H9 (cell line): ENCODE data around the gene TRIM54. TPM values are rescaled to one million over a fixed set of nuclear protein-coding genes. Genes with fewer than 3 reads are reported as not detected.

Experiments used
- DNase-seq: peaks from one replicate; pipeline ENCODE4 v3.0.0-alpha.2; 2017
- H2AFZ ChIP-seq: one replicate; pipeline ENCODE4 v1.6.1; 2013; ENCODE audit warnings: mild to moderate bottlenecking, low read length, control low read depth, moderate library complexity
- H2AK5ac ChIP-seq: 2 replicates; pipeline ENCODE4 v1.6.1; 2013; ENCODE audit warnings: low read length, control low read depth, mixed read lengths; ENCODE audit not compliant: insufficient read length
- H2BK120ac ChIP-seq: one replicate; pipeline ENCODE4 v1.6.1; 2013; ENCODE audit warnings: low read depth, mild to moderate bottlenecking, low read length, control low read depth, inconsistent platforms; ENCODE audit not compliant: poor library complexity, severe bottlenecking
- H2BK12ac ChIP-seq: 2 replicates; pipeline ENCODE4 v1.6.1; 2013; ENCODE audit warnings: low read length, control low read depth, mixed read lengths, low read depth; ENCODE audit not compliant: insufficient read length
- H2BK15ac ChIP-seq: 2 replicates; pipeline ENCODE4 v1.6.1; 2013; ENCODE audit warnings: low read depth, low read length, control low read depth
- H2BK20ac ChIP-seq: one replicate; pipeline ENCODE4 v1.6.1; 2013; ENCODE audit warnings: low read depth, mild to moderate bottlenecking, low read length, control low read depth, inconsistent platforms; ENCODE audit not compliant: poor library complexity, severe bottlenecking
- H2BK5ac ChIP-seq: 2 replicates; pipeline ENCODE4 v1.6.1; 2013; ENCODE audit warnings: low read length, control low read depth, mixed read lengths; ENCODE audit not compliant: insufficient read length
- H3K14ac ChIP-seq: 2 replicates; pipeline ENCODE4 v1.6.1; 2013; ENCODE audit warnings: low read length, control low read depth; ENCODE audit not compliant: insufficient read depth
- H3K18ac ChIP-seq: 2 replicates; pipeline ENCODE4 v1.6.1; 2013; ENCODE audit warnings: low read depth, mild to moderate bottlenecking, mixed read lengths, low read length, control low read depth; ENCODE audit not compliant: insufficient read length
- H3K23ac ChIP-seq: 2 replicates; pipeline ENCODE4 v1.6.1; 2013; ENCODE audit warnings: low read length, control low read depth, mixed read lengths, low read depth; ENCODE audit not compliant: insufficient read length
- H3K23me2 ChIP-seq: 2 replicates; pipeline ENCODE4 v1.6.1; 2013; ENCODE audit warnings: low read depth, mild to moderate bottlenecking, mixed read lengths, low read length, control low read depth; ENCODE audit not compliant: insufficient read length, poor library complexity, severe bottlenecking
- H3K27ac ChIP-seq: 2 replicates; pipeline ENCODE4 v1.5.1; 2013; ENCODE audit warnings: low read length, control low read depth, mixed read lengths, low read depth; ENCODE audit not compliant: insufficient read length
- H3K27me3 ChIP-seq: 2 replicates; pipeline ENCODE4 v1.6.1; 2013; ENCODE audit warnings: low read length, control low read depth, inconsistent platforms; ENCODE audit not compliant: insufficient read depth
- H3K4ac ChIP-seq: 2 replicates; pipeline ENCODE4 v1.6.1; 2013; ENCODE audit warnings: low read depth, mild to moderate bottlenecking, control low read depth, inconsistent platforms, low read length, moderate library complexity
- H3K4me1 ChIP-seq: 2 replicates; pipeline ENCODE4 v1.6.1; 2013; ENCODE audit warnings: low read length, control low read depth, inconsistent platforms; ENCODE audit not compliant: insufficient read depth
- H3K4me2 ChIP-seq: 2 replicates; pipeline ENCODE4 v1.6.1; 2013; ENCODE audit warnings: low read length, control low read depth, mixed read lengths; ENCODE audit not compliant: insufficient read length, insufficient read depth
- H3K56ac ChIP-seq: 2 replicates; pipeline ENCODE4 v1.6.1; 2013; ENCODE audit warnings: low read depth, mild to moderate bottlenecking, mixed read lengths, low read length, control low read depth; ENCODE audit not compliant: insufficient read length
- H3K79me1 ChIP-seq: 2 replicates; pipeline ENCODE4 v1.6.1; 2013; ENCODE audit warnings: low read depth, mild to moderate bottlenecking, moderate library complexity, low read length, control low read depth, inconsistent platforms; ENCODE audit not compliant: insufficient read depth, poor library complexity, severe bottlenecking
- H3K79me2 ChIP-seq: 2 replicates; pipeline ENCODE4 v1.6.1; 2013; ENCODE audit warnings: low read length, control low read depth, inconsistent platforms; ENCODE audit not compliant: insufficient read depth
- H3K9ac ChIP-seq: 2 replicates; pipeline ENCODE4 v1.6.1; 2013; ENCODE audit warnings: low read length, control low read depth, mixed read lengths; ENCODE audit not compliant: insufficient read length; ENCODE audit errors: extremely low read depth
- H3K9me3 ChIP-seq: one replicate; pipeline ENCODE4 v1.6.1; 2013; ENCODE audit warnings: low read depth, low read length, inconsistent platforms; ENCODE audit not compliant: control insufficient read depth
- H3T11ph ChIP-seq: one replicate; pipeline ENCODE4 v1.6.1; 2013; ENCODE audit warnings: mild to moderate bottlenecking, low read length, control low read depth, inconsistent platforms
- H4K20me1 ChIP-seq: one replicate; pipeline ENCODE4 v1.6.1; 2013; ENCODE audit not compliant: control insufficient read depth, insufficient read length, insufficient read depth
- H4K5ac ChIP-seq: 2 replicates; pipeline ENCODE4 v1.6.1; 2013; ENCODE audit warnings: low read depth, mild to moderate bottlenecking, mixed read lengths, low read length, control low read depth; ENCODE audit not compliant: insufficient read length
- H4K8ac ChIP-seq: replicated peaks from 2 replicates; pipeline ENCODE4 v1.6.1; 2013; ENCODE audit warnings: low read length, control low read depth, mixed read lengths, low read depth; ENCODE audit not compliant: insufficient read length
- H4K91ac ChIP-seq: 2 replicates; pipeline ENCODE4 v1.6.1; 2013; ENCODE audit warnings: low read depth, mild to moderate bottlenecking, moderate library complexity, mixed read lengths, low read length, control low read depth; ENCODE audit not compliant: insufficient read length
- H3K27ac Mint-ChIP-seq, 3 experiments: 2 replicates in 2 of 3; 3 replicates in 1 of 3; pipeline ENCODE4 v1.8.0; 2020 to 2021; ENCODE audit warnings: mixed read lengths in 3 of 3, mild to moderate bottlenecking in 1 of 3, moderate library complexity in 1 of 3
- H3K27me3 Mint-ChIP-seq: 2 replicates; pipeline ENCODE4 v1.8.0; 2021; ENCODE audit warnings: low read depth, mild to moderate bottlenecking, moderate library complexity, mixed read lengths
- H3K36me3 Mint-ChIP-seq, 3 experiments: 2 replicates in 2 of 3; 3 replicates in 1 of 3; pipeline ENCODE4 v1.8.0; 2020 to 2021; ENCODE audit warnings: low read depth in 3 of 3, mixed read lengths in 3 of 3; ENCODE audit not compliant: insufficient read depth in 1 of 3
- H3K4me1 Mint-ChIP-seq, 2 experiments: 2 replicates each; pipeline ENCODE4 v1.8.0; 2020; ENCODE audit warnings: mixed read lengths in 2 of 2
- H3K4me3 Mint-ChIP-seq, 2 experiments: 2 replicates in 1 of 2; 3 replicates in 1 of 2; pipeline ENCODE4 v1.8.0; 2020 to 2021; ENCODE audit warnings: mild to moderate bottlenecking in 2 of 2, mixed read lengths in 2 of 2, moderate library complexity in 1 of 2
- H3K9me3 Mint-ChIP-seq, 2 experiments: 2 replicates in 1 of 2; 3 replicates in 1 of 2; pipeline ENCODE4 v1.8.0; 2020; ENCODE audit warnings: mild to moderate bottlenecking in 2 of 2, mixed read lengths in 2 of 2, moderate library complexity in 1 of 2
- WGBS: extraction: QIAGEN DNeasy Blood & Tissue Kit; methylation state at CpG from one replicate; pipeline ENCODE4 v1.1.7; 2013; ENCODE audit warnings: missing lambda C conversion rate, low lambda C conversion rate, mixed read lengths; ENCODE audit not compliant: insufficient read length; ENCODE audit errors: extremely low coverage; 5-methylcytosine and 5-hydroxymethylcytosine counted together
- total RNA-seq: library from RNA; stranded (reverse); gene quantifications from 2 replicates; pipeline ENCODE4 v1.2.1, GENCODE V29; 2021
- TF ChIP-seq, protein P1 (sequence below): fragments of 200-600 bp; sonication (generic); conservative IDR thresholded peaks from 3 replicates; pipeline ENCODE4 v1.8.0; 2021; ENCODE audit warnings: antibody characterized with exemption, mild to moderate bottlenecking

Gene TRIM54
- total RNA-seq, 1 experiment from 2014 or later: 5.0 TPM

DNA sequence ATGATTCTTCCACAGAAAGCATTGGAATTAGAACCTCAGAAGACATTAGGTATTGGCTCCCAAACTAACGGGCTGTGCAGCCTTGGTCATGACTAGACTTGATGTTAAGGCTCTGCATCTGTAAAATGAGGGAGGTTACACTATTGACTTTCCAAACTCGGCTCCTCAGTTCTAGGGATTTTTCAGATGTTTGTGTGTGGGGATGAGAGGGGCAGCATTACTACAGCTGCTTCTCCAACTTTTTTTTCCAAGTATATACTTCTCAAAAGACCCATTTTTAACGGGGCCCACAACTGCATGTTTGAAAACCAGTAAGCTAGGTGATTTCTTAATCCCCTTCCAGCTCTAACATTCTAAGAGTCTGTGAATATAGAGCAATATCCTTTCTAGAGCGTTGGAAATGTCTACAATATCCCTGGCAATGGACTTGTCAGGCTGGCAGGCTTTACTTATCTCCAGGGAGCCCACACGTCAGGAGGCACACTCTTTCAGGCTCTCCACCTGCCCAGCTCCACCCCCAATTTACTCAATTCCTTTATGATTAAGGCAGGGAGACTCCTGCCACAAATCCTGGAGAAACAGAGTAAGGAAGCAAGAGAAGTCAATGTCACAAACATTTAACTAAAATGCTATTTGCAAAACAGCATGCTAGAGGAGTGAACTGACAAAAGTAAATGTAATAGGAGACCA, 41.5 kb downstream of the TRIM54 start:
- H3K4ac ChIP-seq: no peak overlapping the region
- no peak overlapping the region for H3K23ac ChIP-seq
- Mint-ChIP-seq H3K27ac (peak overlapping the region; percentile 98 to 99 (median 99)), H3K27me3 (no peaks in the 10 kb centered on the region), H3K9me3 (peaks cover 0 to 2% of the 10 kb centered on the region in 2 experiments; a peak in 2 of 5 replicates), H3K4me1 (peaks cover 13 to 19% of the 10 kb centered on the region in 2 experiments), H3K4me3 (peak overlapping the region; percentile 87 to 98), H3K36me3 (peaks cover 20 to 33% (median 29%) of the 10 kb centered on the region in 3 experiments)
- no peak overlapping the region for H3K27ac ChIP-seq
- H4K5ac ChIP-seq: peak overlapping the region; percentile 19
- no peaks in the 10 kb centered on the region for H3K9me3 ChIP-seq
- no peak overlapping the region for H2AFZ ChIP-seq
- peak overlapping the region; percentile 98 for H3K4me2 ChIP-seq
- no peak overlapping the region for H3K56ac ChIP-seq
- H3K79me1 ChIP-seq: no peaks in the 10 kb centered on the region
- H4K20me1 ChIP-seq: no peaks in the 10 kb centered on the region
- peak overlapping the region; percentile 76 for H2BK12ac ChIP-seq
- peak overlapping the region; percentile 94; the same call in 1 of the 2 replicates for H3K14ac ChIP-seq
- no peak overlapping the region for H4K91ac ChIP-seq
- H4K8ac ChIP-seq: no peak overlapping the region
- peak overlapping the region; percentile 85 for H3K18ac ChIP-seq
- TF ChIP-seq, protein P1, sequence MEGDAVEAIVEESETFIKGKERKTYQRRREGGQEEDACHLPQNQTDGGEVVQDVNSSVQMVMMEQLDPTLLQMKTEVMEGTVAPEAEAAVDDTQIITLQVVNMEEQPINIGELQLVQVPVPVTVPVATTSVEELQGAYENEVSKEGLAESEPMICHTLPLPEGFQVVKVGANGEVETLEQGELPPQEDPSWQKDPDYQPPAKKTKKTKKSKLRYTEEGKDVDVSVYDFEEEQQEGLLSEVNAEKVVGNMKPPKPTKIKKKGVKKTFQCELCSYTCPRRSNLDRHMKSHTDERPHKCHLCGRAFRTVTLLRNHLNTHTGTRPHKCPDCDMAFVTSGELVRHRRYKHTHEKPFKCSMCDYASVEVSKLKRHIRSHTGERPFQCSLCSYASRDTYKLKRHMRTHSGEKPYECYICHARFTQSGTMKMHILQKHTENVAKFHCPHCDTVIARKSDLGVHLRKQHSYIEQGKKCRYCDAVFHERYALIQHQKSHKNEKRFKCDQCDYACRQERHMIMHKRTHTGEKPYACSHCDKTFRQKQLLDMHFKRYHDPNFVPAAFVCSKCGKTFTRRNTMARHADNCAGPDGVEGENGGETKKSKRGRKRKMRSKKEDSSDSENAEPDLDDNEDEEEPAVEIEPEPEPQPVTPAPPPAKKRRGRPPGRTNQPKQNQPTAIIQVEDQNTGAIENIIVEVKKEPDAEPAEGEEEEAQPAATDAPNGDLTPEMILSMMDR: no peak
- peaks cover 10% of the 10 kb centered on the region for H3K23me2 ChIP-seq
- no peak for DNase-seq
- peak overlapping the region; percentile 93 for H3K9ac ChIP-seq
- no peak overlapping the region for H2BK15ac ChIP-seq
- no peak overlapping the region for H3T11ph ChIP-seq
- H3K79me2 ChIP-seq: no peaks in the 10 kb centered on the region
- 0 out of 2 replicates have a peak, but pooled peaks cover 2% of the 10 kb centered on the region for H3K4me1 ChIP-seq
- H2BK5ac ChIP-seq: no peak overlapping the region
- H3K27me3 ChIP-seq: no peaks in the 10 kb centered on the region
- H2BK20ac ChIP-seq: no peak overlapping the region
- no CpG with 5 or more reads among the region's 5 CpGs for WGBS
- H2AK5ac ChIP-seq: no peak overlapping the region
- H2BK120ac ChIP-seq: no peak overlapping the region
